ENCODE results near the gene SLC9A7. TPM values are rescaled to one million over a fixed set of nuclear protein-coding genes. Genes with fewer than 3 reads are reported as not detected.

SLC9A7 gene
- total and polyA plus RNA-seq, 2 of the 13 experiments (the other 11 are each of a cell fraction or from before 2014, with no cell fraction given), result 5.8 to 7.2 TPM

DNA sequence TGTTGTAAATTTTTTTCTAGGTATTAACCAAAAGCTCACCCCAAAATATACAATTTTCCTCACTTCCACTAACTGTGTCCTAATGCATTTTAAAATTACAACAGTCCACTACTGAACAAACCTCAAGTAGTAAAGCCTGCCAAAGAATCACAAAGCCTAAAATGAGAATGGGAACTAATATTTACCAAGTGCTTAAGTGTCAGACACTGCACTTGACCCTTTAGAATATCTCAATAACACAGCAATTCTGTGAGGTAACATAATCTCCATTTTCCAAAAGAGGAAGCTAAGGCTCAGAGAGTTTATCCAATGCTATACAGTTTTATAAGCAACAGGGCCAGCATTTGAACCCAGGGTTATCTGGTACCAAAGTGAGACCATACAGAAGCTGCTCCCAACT, 4.9 kb downstream of the SLC9A7 start:
- ATAC-seq, result no peak
- POLR2A ChIA-PET, result no interaction called here

More for the DNA sequence above, 4.9 kb downstream of the SLC9A7 start:
- Histone ChIP-seq H3K27ac (ENCODE audit: extremely low read length, insufficient read depth, low read length) (no peak overlapping the region), H3K4me2 (ENCODE audit: low read depth, low read length) (no peak overlapping the region), H3K9me3 (ENCODE audit: low read length) (no peaks in the 10 kb centered on the region), H3K36me3 (replicated peaks in 1 of 2; ENCODE audit: control insufficient read depth in 1 of 2, insufficient read depth in 2 of 2, low read length in 2 of 2) (no peaks in the 10 kb centered on the region; a peak in 1 of 5 replicates), H3K9ac (ENCODE audit: insufficient read depth, low read depth, low read length) (no peak overlapping the region), H3K4me1 (ENCODE audit: insufficient read depth, low read length) (peaks cover 14% of the 10 kb centered on the region; the same call in 1 of the 2 replicates), H3K79me2 (ENCODE audit: insufficient read depth, low read length) (peaks cover 2% of the 10 kb centered on the region), H2AFZ (ENCODE audit: low read length) (no peak overlapping the region), H3K27me3 (ENCODE audit: control insufficient read depth in 1 of 2, insufficient read depth in 2 of 2, low read length in 2 of 2) (no peaks in the 10 kb centered on the region), H4K20me1 (ENCODE audit: insufficient read depth, low read length) (no peaks in the 10 kb centered on the region), H3K4me3 (replicated peaks in 1 of 3; ENCODE audit: insufficient read depth in 1 of 3, low read depth in 2 of 3, low read length in 3 of 3) (no peak overlapping the region)
- TF ChIP-seq, protein P1, sequence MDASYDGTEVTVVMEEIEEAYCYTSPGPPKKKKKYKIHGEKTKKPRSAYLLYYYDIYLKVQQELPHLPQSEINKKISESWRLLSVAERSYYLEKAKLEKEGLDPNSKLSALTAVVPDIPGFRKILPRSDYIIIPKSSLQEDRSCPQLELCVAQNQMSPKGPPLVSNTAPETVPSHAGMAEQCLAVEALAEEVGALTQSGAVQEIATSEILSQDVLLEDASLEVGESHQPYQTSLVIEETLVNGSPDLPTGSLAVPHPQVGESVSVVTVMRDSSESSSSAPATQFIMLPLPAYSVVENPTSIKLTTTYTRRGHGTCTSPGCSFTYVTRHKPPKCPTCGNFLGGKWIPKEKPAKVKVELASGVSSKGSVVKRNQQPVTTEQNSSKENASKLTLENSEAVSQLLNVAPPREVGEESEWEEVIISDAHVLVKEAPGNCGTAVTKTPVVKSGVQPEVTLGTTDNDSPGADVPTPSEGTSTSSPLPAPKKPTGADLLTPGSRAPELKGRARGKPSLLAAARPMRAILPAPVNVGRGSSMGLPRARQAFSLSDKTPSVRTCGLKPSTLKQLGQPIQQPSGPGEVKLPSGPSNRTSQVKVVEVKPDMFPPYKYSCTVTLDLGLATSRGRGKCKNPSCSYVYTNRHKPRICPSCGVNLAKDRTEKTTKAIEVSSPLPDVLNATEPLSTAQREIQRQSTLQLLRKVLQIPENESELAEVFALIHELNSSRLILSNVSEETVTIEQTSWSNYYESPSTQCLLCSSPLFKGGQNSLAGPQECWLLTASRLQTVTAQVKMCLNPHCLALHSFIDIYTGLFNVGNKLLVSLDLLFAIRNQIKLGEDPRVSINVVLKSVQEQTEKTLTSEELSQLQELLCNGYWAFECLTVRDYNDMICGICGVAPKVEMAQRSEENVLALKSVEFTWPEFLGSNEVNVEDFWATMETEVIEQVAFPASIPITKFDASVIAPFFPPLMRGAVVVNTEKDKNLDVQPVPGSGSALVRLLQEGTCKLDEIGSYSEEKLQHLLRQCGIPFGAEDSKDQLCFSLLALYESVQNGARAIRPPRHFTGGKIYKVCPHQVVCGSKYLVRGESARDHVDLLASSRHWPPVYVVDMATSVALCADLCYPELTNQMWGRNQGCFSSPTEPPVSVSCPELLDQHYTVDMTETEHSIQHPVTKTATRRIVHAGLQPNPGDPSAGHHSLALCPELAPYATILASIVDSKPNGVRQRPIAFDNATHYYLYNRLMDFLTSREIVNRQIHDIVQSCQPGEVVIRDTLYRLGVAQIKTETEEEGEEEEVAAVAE (CRISPR knock-in tag; IDR thresholded peaks at IDR 0.05; ENCODE audit: borderline replicate concordance), result no peak
- no peak for TF ChIP-seq KLF13 (CRISPR knock-in tag; IDR thresholded peaks at IDR 0.05)
- no peak for TF ChIP-seq SALL2 (CRISPR knock-in tag; IDR thresholded peaks at IDR 0.05)
- TF ChIP-seq PITX1 (CRISPR knock-in tag; IDR thresholded peaks at IDR 0.05), result no peak
- TF ChIP-seq ELF4 (CRISPR knock-in tag; IDR thresholded peaks at IDR 0.05; ENCODE audit: borderline replicate concordance), result no peak
- no peak for TF ChIP-seq DNMT3B (CRISPR knock-in tag; conservative IDR thresholded peaks at IDR 0.05)
- no peak for TF ChIP-seq ARNT (IDR thresholded peaks at IDR 0.05)
- no peak for TF ChIP-seq HNRNPL (IDR thresholded peaks at IDR 0.05; ENCODE audit: low read depth, low read length)
- no peak for TF ChIP-seq ZNF484 (CRISPR knock-in tag; IDR thresholded peaks at IDR 0.05; ENCODE audit: borderline replicate concordance, low read depth)
- no peak for TF ChIP-seq FIP1L1 (IDR thresholded peaks at IDR 0.05; ENCODE audit: borderline replicate concordance, insufficient read depth, low read depth, low read length)
- TF ChIP-seq MIER3 (CRISPR knock-in tag; IDR thresholded peaks at IDR 0.05; ENCODE audit: borderline replicate concordance), result no peak
- TF ChIP-seq, protein P2, sequence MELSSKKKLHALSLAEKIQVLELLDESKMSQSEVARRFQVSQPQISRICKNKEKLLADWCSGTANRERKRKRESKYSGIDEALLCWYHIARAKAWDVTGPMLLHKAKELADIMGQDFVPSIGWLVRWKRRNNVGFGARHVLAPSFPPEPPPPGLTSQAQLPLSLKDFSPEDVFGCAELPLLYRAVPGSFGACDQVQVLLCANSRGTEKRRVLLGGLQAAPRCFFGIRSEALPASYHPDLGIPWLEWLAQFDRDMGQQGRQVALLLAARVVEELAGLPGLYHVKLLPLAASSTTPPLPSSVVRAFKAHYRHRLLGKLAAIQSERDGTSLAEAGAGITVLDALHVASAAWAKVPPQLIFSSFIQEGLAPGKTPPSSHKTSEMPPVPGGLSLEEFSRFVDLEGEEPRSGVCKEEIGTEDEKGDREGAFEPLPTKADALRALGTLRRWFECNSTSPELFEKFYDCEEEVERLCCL (CRISPR knock-in tag; IDR thresholded peaks at IDR 0.05; ENCODE audit: borderline replicate concordance), result no peak
- no peak for TF ChIP-seq MEIS1 (CRISPR knock-in tag; IDR thresholded peaks at IDR 0.05; ENCODE audit: borderline replicate concordance)
- TF ChIP-seq TMF1 (CRISPR knock-in tag; IDR thresholded peaks at IDR 0.05; ENCODE audit: low read depth), result no peak
- no peak for TF ChIP-seq SRSF9 (IDR thresholded peaks at IDR 0.05; ENCODE audit: borderline replicate concordance, insufficient read depth, low read depth, low read length, poor library complexity, severe bottlenecking)
- no peak for TF ChIP-seq PAWR (CRISPR knock-in tag; IDR thresholded peaks at IDR 0.05; ENCODE audit: borderline replicate concordance)
- no peak for TF ChIP-seq ZNF451 (CRISPR knock-in tag; IDR thresholded peaks at IDR 0.05)
- no peak for TF ChIP-seq EP300 (IDR thresholded peaks at IDR 0.05; ENCODE audit: low read depth in 2 of 2, low read length in 2 of 2)
- TF ChIP-seq EP300 (CRISPR knock-in tag; IDR thresholded peaks at IDR 0.05; ENCODE audit: borderline replicate concordance), result no peak
- TF ChIP-seq ZC3H4 (CRISPR knock-in tag; IDR thresholded peaks at IDR 0.05; ENCODE audit: borderline replicate concordance), result no peak
- BruUV-seq (replicated peaks), result no TSS peak
- intact Hi-C loops (cut with micrococcal nuclease; ENCODE audit: unreplicated experiment) (no loop called here), in situ Hi-C loops (cut with HindIII; ENCODE audit: extremely low pct_ligation_motif_present, low pct_unique_long_range_greater_than_20kb) (no loop called here)
- no peak for FAIRE-seq
- CTCF ChIA-PET (ENCODE audit: low intra/inter-chr PET ratio, low total read pairs), result no interaction called here
- no peak for DNase-seq (ENCODE audit: low spot score)

Data from HepG2 (cell line).